Measurements from ENCODE around the gene TNFRSF1A.
A peak's percentile ranks its signal among the peaks of the same experiment; 100 is the strongest.

TNFRSF1A gene

DNA sequence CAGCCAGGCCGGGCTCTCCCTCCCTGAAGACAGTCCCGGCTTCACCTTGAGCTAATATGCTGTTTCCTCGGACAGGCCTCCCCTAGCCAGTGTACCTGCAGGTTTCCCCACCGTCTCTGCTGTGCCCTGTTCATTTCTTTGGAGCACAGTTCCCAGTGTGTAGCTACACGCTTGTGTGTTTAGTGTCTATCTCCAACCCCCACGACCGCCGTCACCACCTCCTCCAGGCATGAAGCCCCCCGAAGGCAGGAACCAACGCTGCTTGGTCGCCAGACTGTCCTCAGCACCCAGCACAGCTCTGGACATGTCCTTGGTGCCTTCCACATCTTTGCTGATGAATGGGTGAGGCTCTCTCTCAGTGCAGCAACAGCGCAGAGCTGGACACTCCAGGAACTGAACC, 57.6 kb downstream of the TNFRSF1A start:
- no peak overlapping the region for H3K27ac Mint-ChIP-seq
- DNase-seq: no peak
- no peaks in the 10 kb centered on the region for H3K36me3 Mint-ChIP-seq (ENCODE audit: low read depth)
- H3K9me3 Mint-ChIP-seq: no peaks in the 10 kb centered on the region
- H3K4me1 Mint-ChIP-seq (ENCODE audit: low read depth): peaks cover 2% of the 10 kb centered on the region
- H3K4me3 Mint-ChIP-seq: no peak overlapping the region
- peaks cover 20% of the 10 kb centered on the region for H3K27me3 Mint-ChIP-seq

DNA sequence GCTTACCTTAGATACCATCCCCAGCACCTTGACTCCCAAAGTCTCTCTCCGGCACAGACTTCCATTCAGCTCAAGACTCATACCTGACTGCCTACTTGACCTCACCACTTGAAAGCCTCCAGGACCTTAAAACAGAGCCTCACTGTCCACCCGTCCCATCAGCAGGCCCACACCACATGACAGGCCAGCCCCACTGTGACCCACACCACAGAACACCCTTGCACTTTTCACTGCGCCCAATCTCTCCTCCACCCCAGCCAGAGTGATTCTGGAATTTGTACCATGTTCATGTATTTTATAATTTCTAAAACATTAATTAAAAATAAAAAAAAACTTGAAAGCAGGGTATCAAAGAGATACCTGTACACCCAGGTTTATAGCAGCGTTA, 59.4 kb downstream of the TNFRSF1A start:
- peak; percentile 12 for DNase-seq
- Mint-ChIP-seq H3K4me1 (ENCODE audit: low read depth) (peaks cover 11% of the 10 kb centered on the region), H3K27me3 (peaks cover 22% of the 10 kb centered on the region), H3K9me3 (no peaks in the 10 kb centered on the region), H3K4me3 (no peak overlapping the region), H3K27ac (no peak overlapping the region), H3K36me3 (ENCODE audit: low read depth) (no peaks in the 10 kb centered on the region)

DNA sequence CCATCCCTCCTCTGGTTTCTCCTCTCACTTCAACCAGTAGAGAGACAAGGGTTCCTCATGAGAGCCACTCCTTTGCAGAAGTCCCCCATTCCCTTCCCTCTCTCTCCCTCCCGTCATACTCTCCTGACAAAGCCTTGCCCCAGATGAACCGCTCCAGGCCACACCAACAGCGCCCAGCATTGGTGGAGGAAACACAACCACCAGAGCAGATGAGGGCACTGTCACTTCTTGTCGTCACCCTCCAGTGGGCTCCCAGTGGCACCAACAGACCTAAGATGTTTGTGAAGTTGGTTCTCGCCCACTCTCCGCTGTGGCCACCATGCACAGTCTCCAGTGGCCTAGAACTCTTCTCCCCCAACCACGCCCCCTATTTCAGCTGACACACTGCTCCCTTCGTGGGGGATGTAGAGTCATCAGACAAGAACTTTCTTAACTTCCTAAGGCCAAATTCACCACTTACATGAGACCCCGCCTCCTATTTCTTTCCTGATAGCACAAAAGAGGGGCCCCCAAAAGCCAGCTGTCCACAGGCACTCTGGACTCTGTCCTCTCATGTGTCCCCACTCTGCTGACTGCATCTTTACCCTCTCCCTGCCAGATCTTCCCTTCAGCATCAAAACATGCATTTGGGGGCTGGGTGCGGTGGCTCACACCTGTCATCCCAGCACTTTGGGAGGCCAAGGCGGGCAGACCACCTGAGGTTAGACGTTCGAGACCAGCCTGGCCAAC, 60.6 kb downstream of the TNFRSF1A start:
- no peak overlapping the region for H3K27ac Mint-ChIP-seq
- no peaks in the 10 kb centered on the region for H3K9me3 Mint-ChIP-seq
- peak; percentile 8 for DNase-seq
- peaks cover 11% of the 10 kb centered on the region for H3K4me1 Mint-ChIP-seq (ENCODE audit: low read depth)
- H3K36me3 Mint-ChIP-seq (ENCODE audit: low read depth): no peaks in the 10 kb centered on the region
- no peak overlapping the region for H3K4me3 Mint-ChIP-seq
- H3K27me3 Mint-ChIP-seq: peaks cover 32% of the 10 kb centered on the region

DNA sequence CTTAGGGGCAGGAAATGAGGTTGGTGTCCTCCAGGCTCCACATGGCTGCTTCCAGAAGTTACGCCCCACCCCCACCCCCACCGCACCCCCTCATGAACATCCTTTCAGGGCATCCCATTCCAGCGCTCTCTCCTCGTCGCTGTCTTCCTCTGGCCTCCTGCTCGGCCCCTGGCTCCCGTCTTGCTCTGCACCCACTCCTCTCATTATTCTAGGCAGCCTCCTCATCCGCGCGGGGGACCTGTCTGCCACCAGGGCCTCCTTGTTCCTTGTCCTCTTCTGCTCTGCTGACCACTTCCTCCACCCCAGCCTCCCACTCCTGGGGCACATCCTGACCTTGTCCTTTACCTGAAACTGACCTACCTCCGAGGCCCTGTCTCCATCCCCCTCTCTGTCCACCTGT, 61.2 kb downstream of the TNFRSF1A start:
- Mint-ChIP-seq H3K9me3 (no peaks in the 10 kb centered on the region), H3K4me1 (ENCODE audit: low read depth) (peaks cover 11% of the 10 kb centered on the region), H3K36me3 (ENCODE audit: low read depth) (no peaks in the 10 kb centered on the region), H3K27ac (no peak overlapping the region), H3K27me3 (peaks cover 38% of the 10 kb centered on the region), H3K4me3 (no peak overlapping the region)
- DNase-seq: peak; percentile 9

DNA sequence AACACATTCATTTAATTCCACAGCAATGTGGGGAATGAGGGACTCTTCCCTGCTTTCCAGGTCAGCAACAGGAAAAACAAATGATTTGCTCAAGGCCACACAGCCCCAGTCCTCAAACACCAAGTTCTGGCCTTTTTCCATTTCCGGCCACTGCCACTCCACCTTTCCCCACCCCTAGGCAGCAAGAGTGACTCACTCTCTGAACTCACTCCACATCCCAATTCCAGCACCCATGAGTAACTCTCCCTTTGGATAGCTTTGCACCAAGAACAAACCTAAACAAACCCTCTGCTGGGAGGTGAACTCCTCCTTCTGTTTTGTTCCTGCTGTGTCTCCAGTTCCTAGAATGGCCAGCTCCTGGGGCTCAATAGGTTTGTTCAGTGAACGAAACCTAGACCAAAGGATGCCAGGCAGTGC, 61.8 kb downstream of the TNFRSF1A start:
- no peaks in the 10 kb centered on the region for H3K9me3 Mint-ChIP-seq
- DNase-seq: no peak
- no peak overlapping the region for H3K27ac Mint-ChIP-seq
- H3K27me3 Mint-ChIP-seq: peaks cover 44% of the 10 kb centered on the region
- peaks cover 9% of the 10 kb centered on the region for H3K4me1 Mint-ChIP-seq (ENCODE audit: low read depth)
- H3K4me3 Mint-ChIP-seq: no peak overlapping the region
- H3K36me3 Mint-ChIP-seq (ENCODE audit: low read depth): no peaks in the 10 kb centered on the region

DNA sequence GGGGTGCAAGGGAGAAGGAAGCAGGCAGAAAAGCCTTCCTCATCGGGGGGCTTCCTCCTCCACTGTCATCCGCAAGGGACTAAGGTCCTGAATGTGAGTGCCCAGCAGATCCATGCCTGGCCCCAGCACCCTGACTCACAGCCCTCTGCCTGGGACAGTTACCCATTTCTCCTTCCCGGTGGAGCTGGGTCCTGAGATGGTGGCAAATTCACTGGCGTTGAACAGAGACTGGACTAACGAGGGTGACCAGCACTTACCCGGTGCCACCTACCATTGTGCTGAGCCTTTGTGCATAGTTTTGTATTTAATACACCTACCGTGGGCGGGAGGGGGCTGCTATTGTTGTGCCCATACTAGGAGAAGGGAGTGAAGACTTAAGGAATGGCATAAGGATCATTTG, 62.2 kb downstream of the TNFRSF1A start:
- no peaks in the 10 kb centered on the region for H3K36me3 Mint-ChIP-seq (ENCODE audit: low read depth)

DNA sequence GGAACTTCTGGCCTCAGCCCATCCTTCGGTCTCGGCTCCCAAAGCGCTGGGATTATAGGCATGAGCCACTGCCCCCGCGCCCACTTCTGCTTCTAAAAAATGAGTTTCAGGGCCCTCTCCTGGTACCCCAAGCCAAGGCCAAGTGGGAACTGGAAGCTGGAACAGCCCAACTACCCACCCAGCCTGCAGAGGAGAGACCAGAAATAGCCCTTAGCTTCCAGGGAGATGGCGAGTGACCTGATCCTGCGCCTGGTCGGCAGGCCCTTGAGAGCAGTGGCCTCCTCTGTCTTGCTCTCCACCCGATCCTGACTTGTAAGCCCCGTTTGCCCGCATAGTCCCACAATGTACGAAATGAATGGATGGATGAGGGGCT, 62.6 kb downstream of the TNFRSF1A start:
- H3K27me3 Mint-ChIP-seq: peaks cover 48% of the 10 kb centered on the region

More for the DNA sequence above, 62.2 kb downstream of the TNFRSF1A start:
- Mint-ChIP-seq H3K27me3 (peaks cover 48% of the 10 kb centered on the region), H3K9me3 (no peaks in the 10 kb centered on the region), H3K27ac (no peak overlapping the region), H3K4me3 (no peak overlapping the region), H3K4me1 (ENCODE audit: low read depth) (peaks cover 8% of the 10 kb centered on the region)
- DNase-seq: no peak

More for the DNA sequence above, 62.6 kb downstream of the TNFRSF1A start:
- peaks cover 8% of the 10 kb centered on the region for H3K4me1 Mint-ChIP-seq (ENCODE audit: low read depth)
- DNase-seq: no peak
- H3K36me3 Mint-ChIP-seq (ENCODE audit: low read depth): no peaks in the 10 kb centered on the region
- no peak overlapping the region for H3K4me3 Mint-ChIP-seq
- no peaks in the 10 kb centered on the region for H3K9me3 Mint-ChIP-seq
- no peak overlapping the region for H3K27ac Mint-ChIP-seq
